K562 (cell line): Measurements from ENCODE around the gene UQCC5. TPM values are rescaled to one million over a fixed set of nuclear protein-coding genes. Genes with fewer than 3 reads are reported as not detected.

ENCODE experiments used
- ATAC-seq: fragments of 200-7000 bp; cut with Tn5 transposase; 3 replicates; pipeline ENCODE4 v1.9.1; 2020; ENCODE audit warnings: moderate library complexity
- BruUV-seq: library from RNA; stranded (reverse); fragments of 400-500 nt; replicated peaks from 2 replicates; lab custom pipeline; 2021; lab: Mats Ljungman, UMichigan
- CTCF ChIA-PET: fragments of 300-600 bp; formaldehyde crosslinking; extraction: SDS; loops from one replicate; lab custom pipeline; 2021; ENCODE audit warnings: low intra/inter-chr PET ratio; lab: Yijun Ruan, JAX
- POLR2A ChIA-PET: fragments of 300-600, 350-650 bp; sonication (Branson Sonifier 250); formaldehyde crosslinking; extraction: SDS; loops from one replicate; lab custom pipeline; 2021; ENCODE audit warnings: antibody characterized with exemption, inconsistent platforms; lab: Yijun Ruan, JAX
- DNase-seq, 4 experiments: peaks; one replicate each; pipeline versions ENCODE4 v3.0.0 to v3.0.0-alpha.2; 2011 to 2018; ENCODE audit warnings: low spot score in 3 of 4, mixed read lengths in 3 of 4; ENCODE audit errors: extremely low read depth in 1 of 4
- FAIRE-seq: peaks from 2 replicates; lab custom pipeline; 2011; peaks lifted over from hg19 to GRCh38; lab: Jason Lieb, UNC
- H2AFZ ChIP-seq: 2 replicates; pipeline ENCODE4 v1.6.0; 2011; ENCODE audit warnings: low read depth, low read length, control low read depth, inconsistent platforms
- H3K27ac ChIP-seq: fragments of 200-600 bp; 3 replicates; pipeline ENCODE4 v1.8.0; 2011; ENCODE audit warnings: low read depth, mild to moderate bottlenecking, control low read depth, inconsistent platforms, low read length, moderate library complexity, mixed read lengths; ENCODE audit errors: extremely low read depth
- H3K27me3 ChIP-seq, 2 experiments: fragments of 300-600 bp in 1 of 2; 2 replicates in 1 of 2; 3 replicates in 1 of 2; pipeline versions ENCODE4 v1.6.0 to v1.8.0; 2011; ENCODE audit warnings: inconsistent platforms in 2 of 2, low read length in 2 of 2, mild to moderate bottlenecking in 1 of 2, mixed read lengths in 1 of 2, moderate library complexity in 1 of 2; ENCODE audit not compliant: control insufficient read depth in 2 of 2, insufficient read depth in 2 of 2
- H3K36me3 ChIP-seq: fragments of 300-600 bp; 3 replicates; pipeline ENCODE4 v1.8.0; 2011; ENCODE audit warnings: mild to moderate bottlenecking, low read length, inconsistent platforms; ENCODE audit not compliant: control insufficient read depth, insufficient read depth
- H3K4me1 ChIP-seq, 2 experiments: fragments of 200-600 bp in 1 of 2; replicated peaks in 1 of 2; 2 replicates in 1 of 2; 3 replicates in 1 of 2; pipeline versions ENCODE4 v1.5.1 to v1.8.0; 2011; ENCODE audit warnings: inconsistent platforms in 2 of 2, low read length in 2 of 2, mild to moderate bottlenecking in 1 of 2, mixed read lengths in 1 of 2, moderate library complexity in 1 of 2; ENCODE audit not compliant: control insufficient read depth in 2 of 2, insufficient read depth in 2 of 2
- H3K4me2 ChIP-seq: 2 replicates; pipeline ENCODE4 v1.6.1; 2011; ENCODE audit warnings: low read length, control low read depth, inconsistent platforms, mixed read lengths; ENCODE audit not compliant: insufficient read depth
- H3K4me3 ChIP-seq: fragments of 200-600 bp; sonication (generic), shearing (Covaris generic); 2 replicates; pipeline ENCODE4 v1.5.1; 2016; ENCODE audit warnings: control low read depth, inconsistent platforms
- H3K79me2 ChIP-seq: fragments of 200-600 bp; 3 replicates; pipeline ENCODE4 v1.8.0; 2011; ENCODE audit warnings: low read length, inconsistent platforms; ENCODE audit not compliant: control insufficient read depth, insufficient read depth
- H3K9ac ChIP-seq, 2 experiments: 2 replicates each; pipeline versions ENCODE4 v1.6.0 to v1.6.1; 2011; ENCODE audit warnings: low read depth in 2 of 2, low read length in 2 of 2, control low read depth in 1 of 2, inconsistent platforms in 1 of 2, mild to moderate bottlenecking in 1 of 2, mixed read lengths in 1 of 2; ENCODE audit not compliant: insufficient read depth in 1 of 2
- H3K9me1 ChIP-seq: one replicate; pipeline ENCODE4 v1.6.0; 2011; ENCODE audit warnings: inconsistent platforms, mild to moderate bottlenecking, low read length, moderate library complexity; ENCODE audit not compliant: control insufficient read depth, insufficient read depth
- H3K9me3 ChIP-seq: replicated peaks from 2 replicates; pipeline ENCODE4 v1.5.1; 2011; ENCODE audit warnings: low read depth, low read length, inconsistent platforms; ENCODE audit not compliant: control insufficient read depth, insufficient read depth
- H4K20me1 ChIP-seq: replicated peaks from 2 replicates; pipeline ENCODE4 v1.6.1; 2011; ENCODE audit warnings: low read length, inconsistent platforms, mixed read lengths; ENCODE audit not compliant: control insufficient read depth, insufficient read depth
- KLF1 ChIP-seq: fragments of 450-650 bp; IDR thresholded peaks from 2 replicates; pipeline ENCODE4 v1.6.1; 2016; ENCODE audit warnings: missing genetic modification characterization, missing compliant biosample characterization
- THAP12 ChIP-seq: fragments of 250-450 bp; sonication (Bioruptor Pico); IDR thresholded peaks from 2 replicates; pipeline ENCODE4 v1.9.0; 2021; ENCODE audit warnings: mild to moderate bottlenecking, inconsistent platforms
- THRB ChIP-seq: fragments of 450-650 bp; formaldehyde crosslinking; conservative IDR thresholded peaks from 2 replicates; pipeline ENCODE4 v1.4.0; 2022; ENCODE audit warnings: mild to moderate bottlenecking, missing genetic modification characterization
- TRIM28 ChIP-seq: fragments of 450-650 bp; IDR thresholded peaks from 2 replicates; pipeline ENCODE4 v1.6.1; 2017
- WGBS: fragments of 100-300 bp; shearing (Covaris generic); methylation state at CpG from one replicate; pipeline ENCODE4 v1.1.6; 2016; ENCODE audit warnings: low coverage, mixed read lengths; ENCODE audit not compliant: insufficient coverage; ENCODE audit errors: missing lambda C conversion rate; 5-methylcytosine and 5-hydroxymethylcytosine counted together
- in situ Hi-C: fragments of 300-500 bp; cut with MboI; formaldehyde crosslinking; loops from 4 replicates; pipeline ENCODE4 v1.15.0; 2018; ENCODE audit warnings: inconsistent platforms, mixed read lengths
- intact Hi-C: fragments of 100-400 bp; cut with micrococcal nuclease; formaldehyde crosslinking; loops from 2 replicates; pipeline ENCODE4 v1.14.2; 2022
- polyA plus RNA-seq, 8 experiments: library from polyadenylated mRNA; depleted of rRNA in 4 of 8; stranded (reverse) in 5 of 8; unstranded in 3 of 8; fragments of >200 nt; fragmentation: Nextera tagmentation in 2 of 8; fragmentation: Illumina TruSeq in 1 of 8; extraction: Ambion mirVana in 2 of 8; extraction: Trizol in 1 of 8; gene quantifications; 2 replicates each; pipeline versions ENCODE4 v1.2.1 to v1.2.3, GENCODE V29; 2011 to 2014; ENCODE audit warnings: inconsistent platforms in 1 of 8, missing spikeins in 1 of 8
- total RNA-seq, 7 experiments: library from RNA; depleted of rRNA in 6 of 7; stranded (reverse); fragments of >200 nt in 6 of 7; fragmentation: Illumina TruSeq in 2 of 7; extraction: Trizol in 2 of 7; gene quantifications; 2 replicates each; pipeline versions ENCODE4 v1.2.1 to v1.2.3, GENCODE V29; 2011 to 2021; ENCODE audit warnings: low replicate concordance in 1 of 7
- TF ChIP-seq, protein P1 (sequence below): fragments of 450-650 bp; IDR thresholded peaks from 2 replicates; pipeline ENCODE4 v1.6.1; 2016; ENCODE audit warnings: low read depth

Gene UQCC5
- total and polyA plus RNA-seq, 9 of the 15 experiments (the other 6 are each of a cell fraction or from before 2014, with no cell fraction given), result 10.2 to 55.4 (median 33.8) TPM

GRCh38 chr3:52516509-52517195 is 19.8 kb upstream of the UQCC5 start:
- POLR2A ChIA-PET, result interaction anchor here (1.5 kb wide), 1 partner anchor 11 kb away, joined by 4 read pairs; no protein-coding TSS in a partner anchor
- DNase-seq, result no peak
- no TSS peak for BruUV-seq

More at GRCh38 chr3:52516509-52517195, 19.8 kb upstream of the UQCC5 start:
- 57% methylated on average over 15 of the region's 19 CpGs for WGBS
- intact Hi-C loops, result no loop called here
- Histone ChIP-seq H3K9me3 (no peaks in the 10 kb centered on the region), H3K36me3 (no peaks in the 10 kb centered on the region), H3K4me2 (no peak overlapping the region), H3K79me2 (no peaks in the 10 kb centered on the region)
- no peak for ATAC-seq
- TF ChIP-seq, protein P1, sequence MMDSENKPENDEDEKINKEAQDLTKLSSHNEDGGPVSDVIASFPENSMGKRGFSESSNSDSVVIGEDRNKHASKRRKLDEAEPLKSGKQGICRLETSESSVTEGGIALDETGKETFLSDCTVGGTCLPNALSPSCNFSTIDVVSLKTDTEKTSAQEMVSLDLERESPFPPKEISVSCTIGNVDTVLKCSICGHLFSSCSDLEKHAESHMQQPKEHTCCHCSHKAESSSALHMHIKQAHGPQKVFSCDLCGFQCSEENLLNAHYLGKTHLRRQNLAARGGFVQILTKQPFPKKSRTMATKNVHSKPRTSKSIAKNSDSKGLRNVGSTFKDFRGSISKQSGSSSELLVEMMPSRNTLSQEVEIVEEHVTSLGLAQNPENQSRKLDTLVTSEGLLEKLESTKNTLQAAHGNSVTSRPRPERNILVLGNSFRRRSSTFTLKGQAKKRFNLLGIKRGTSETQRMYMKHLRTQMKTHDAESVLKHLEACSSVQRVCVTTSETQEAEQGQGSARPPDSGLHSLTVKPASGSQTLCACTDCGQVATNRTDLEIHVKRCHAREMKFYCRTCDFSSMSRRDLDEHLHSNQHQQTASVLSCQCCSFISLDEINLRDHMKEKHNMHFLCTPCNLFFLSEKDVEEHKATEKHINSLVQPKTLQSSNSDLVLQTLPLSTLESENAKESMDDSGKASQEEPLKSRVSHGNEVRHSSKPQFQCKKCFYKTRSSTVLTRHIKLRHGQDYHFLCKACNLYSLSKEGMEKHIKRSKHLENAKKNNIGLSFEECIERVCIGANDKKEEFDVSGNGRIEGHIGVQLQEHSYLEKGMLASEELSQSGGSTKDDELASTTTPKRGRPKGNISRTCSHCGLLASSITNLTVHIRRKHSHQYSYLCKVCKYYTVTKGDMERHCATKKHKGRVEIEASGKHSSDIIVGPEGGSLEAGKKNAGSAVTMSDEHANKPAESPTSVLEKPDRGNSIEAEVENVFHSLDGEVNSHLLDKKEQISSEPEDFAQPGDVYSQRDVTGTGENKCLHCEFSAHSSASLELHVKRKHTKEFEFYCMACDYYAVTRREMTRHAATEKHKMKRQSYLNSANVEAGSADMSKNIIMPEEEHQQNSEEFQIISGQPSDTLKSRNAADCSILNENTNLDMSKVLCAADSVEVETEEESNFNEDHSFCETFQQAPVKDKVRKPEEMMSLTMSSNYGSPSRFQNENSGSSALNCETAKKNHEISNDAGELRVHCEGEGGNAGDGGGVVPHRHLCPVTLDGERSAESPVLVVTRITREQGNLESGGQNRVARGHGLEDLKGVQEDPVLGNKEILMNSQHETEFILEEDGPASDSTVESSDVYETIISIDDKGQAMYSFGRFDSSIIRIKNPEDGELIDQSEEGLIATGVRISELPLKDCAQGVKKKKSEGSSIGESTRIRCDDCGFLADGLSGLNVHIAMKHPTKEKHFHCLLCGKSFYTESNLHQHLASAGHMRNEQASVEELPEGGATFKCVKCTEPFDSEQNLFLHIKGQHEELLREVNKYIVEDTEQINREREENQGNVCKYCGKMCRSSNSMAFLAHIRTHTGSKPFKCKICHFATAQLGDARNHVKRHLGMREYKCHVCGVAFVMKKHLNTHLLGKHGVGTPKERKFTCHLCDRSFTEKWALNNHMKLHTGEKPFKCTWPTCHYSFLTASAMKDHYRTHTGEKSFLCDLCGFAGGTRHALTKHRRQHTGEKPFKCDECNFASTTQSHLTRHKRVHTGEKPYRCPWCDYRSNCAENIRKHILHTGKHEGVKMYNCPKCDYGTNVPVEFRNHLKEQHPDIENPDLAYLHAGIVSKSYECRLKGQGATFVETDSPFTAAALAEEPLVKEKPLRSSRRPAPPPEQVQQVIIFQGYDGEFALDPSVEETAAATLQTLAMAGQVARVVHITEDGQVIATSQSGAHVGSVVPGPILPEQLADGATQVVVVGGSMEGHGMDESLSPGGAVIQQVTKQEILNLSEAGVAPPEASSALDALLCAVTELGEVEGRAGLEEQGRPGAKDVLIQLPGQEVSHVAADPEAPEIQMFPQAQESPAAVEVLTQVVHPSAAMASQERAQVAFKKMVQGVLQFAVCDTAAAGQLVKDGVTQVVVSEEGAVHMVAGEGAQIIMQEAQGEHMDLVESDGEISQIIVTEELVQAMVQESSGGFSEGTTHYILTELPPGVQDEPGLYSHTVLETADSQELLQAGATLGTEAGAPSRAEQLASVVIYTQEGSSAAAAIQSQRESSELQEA, result no peak
- TF ChIP-seq THAP12 (CRISPR knock-in tag), result no peak
- TF ChIP-seq TRIM28, result no peak
- no peak for TF ChIP-seq KLF1 (tag)
- no peak for TF ChIP-seq THRB (CRISPR knock-in tag)
- TF ChIP-seq, all 486 proteins: peak for 0
- H3K27me3 ChIP-seq, result peaks cover 0 to 24% of the 10 kb centered on the region in 2 experiments; a peak in 2 of 5 replicates
- no peak overlapping the region for H3K27ac ChIP-seq
- no peak overlapping the region for H2AFZ ChIP-seq
- CTCF ChIA-PET, result no interaction called here
- in situ Hi-C loops, result no loop called here
- H3K4me3 ChIP-seq, result no peak overlapping the region
- no peak for FAIRE-seq
- peaks cover 12 to 67% of the 10 kb centered on the region in 2 experiments; a peak in 4 of 5 replicates for H3K4me1 ChIP-seq
- H3K9ac ChIP-seq, result no peak overlapping the region
- H4K20me1 ChIP-seq, result no peaks in the 10 kb centered on the region
- no peaks in the 10 kb centered on the region for H3K9me1 ChIP-seq
